Hepatocyte (in vitro differentiated cells): Measurements from ENCODE around the gene WDR54. TPM values are rescaled to one million over a fixed set of nuclear protein-coding genes. Genes with fewer than 3 reads are reported as not detected.

Source experiments
- DNase-seq: peaks from one replicate; pipeline ENCODE4 v3.0.0-alpha.2; 2016; ENCODE audit warnings: low spot score
- H2AFZ ChIP-seq: fragments of 200-600 bp; sonication (generic); 2 replicates; pipeline ENCODE4 v1.6.0; 2016; ENCODE audit warnings: antibody characterized with exemption, mild to moderate bottlenecking
- H3K27ac ChIP-seq: fragments of 200-600 bp; sonication (generic); 2 replicates; pipeline ENCODE4 v1.5.1; 2016; ENCODE audit warnings: mild to moderate bottlenecking
- H3K27me3 ChIP-seq: fragments of 200-600 bp; sonication (generic); 2 replicates; pipeline ENCODE4 v1.6.1; 2016
- H3K36me3 ChIP-seq: fragments of 200-600 bp; sonication (generic); replicated peaks from 2 replicates; pipeline ENCODE4 v1.5.1; 2016; ENCODE audit warnings: low read depth; ENCODE audit not compliant: insufficient read depth
- H3K4me1 ChIP-seq: fragments of 200-600 bp; sonication (generic); 2 replicates; pipeline ENCODE4 v1.5.1; 2016; ENCODE audit warnings: mild to moderate bottlenecking, moderate library complexity; ENCODE audit not compliant: insufficient read depth
- H3K4me2 ChIP-seq: fragments of 200-600 bp; sonication (generic); 2 replicates; pipeline ENCODE4 v1.6.0; 2016
- H3K4me3 ChIP-seq: fragments of 200-600 bp; sonication (generic); 2 replicates; pipeline ENCODE4 v1.5.1; 2016; ENCODE audit warnings: mild to moderate bottlenecking
- H3K79me2 ChIP-seq: fragments of 200-600 bp; sonication (generic); 2 replicates; pipeline ENCODE4 v1.6.0; 2017; ENCODE audit warnings: mild to moderate bottlenecking
- H3K9me2 ChIP-seq: fragments of 200-600 bp; sonication (generic); replicated peaks from 2 replicates; pipeline ENCODE4 v1.6.0; 2017; ENCODE audit warnings: mild to moderate bottlenecking; ENCODE audit not compliant: insufficient read depth
- H3K9me3 ChIP-seq: fragments of 200-600 bp; sonication (generic); 2 replicates; pipeline ENCODE4 v1.5.1; 2016; ENCODE audit warnings: low read depth, mild to moderate bottlenecking
- H4K20me1 ChIP-seq: fragments of 200-600 bp; sonication (generic); 2 replicates; pipeline ENCODE4 v1.6.0; 2016; ENCODE audit warnings: mild to moderate bottlenecking; ENCODE audit not compliant: insufficient read depth, poor library complexity, severe bottlenecking
- EZH2 ChIP-seq: fragments of 200-600 bp; sonication (generic); IDR thresholded peaks from 2 replicates; pipeline ENCODE4 v1.6.1; 2016; ENCODE audit warnings: antibody characterized with exemption, mild to moderate bottlenecking, borderline replicate concordance
- EZH2phosphoT487 ChIP-seq: fragments of 200-600 bp; sonication (generic); IDR thresholded peaks from one replicate; pipeline ENCODE4 v1.6.1; 2018; ENCODE audit warnings: antibody characterized with exemption, mild to moderate bottlenecking, low read depth, moderate library complexity; ENCODE audit not compliant: unreplicated experiment, severe bottlenecking
- WGBS: methylation state at CpG from one replicate; pipeline ENCODE4 v1.1.6; 2016; ENCODE audit warnings: low lambda C conversion rate; ENCODE audit errors: missing lambda C conversion rate; 5-methylcytosine and 5-hydroxymethylcytosine counted together
- polyA plus RNA-seq: library from polyadenylated mRNA; unstranded; fragments of >200 nt; fragmentation: Nextera tagmentation; extraction: Ambion mirVana; gene quantifications from 2 replicates; pipeline ENCODE4 v1.2.1, GENCODE V29; 2016
- total RNA-seq: library from RNA; depleted of rRNA; stranded (reverse); fragments of >200 nt; gene quantifications from 2 replicates; pipeline ENCODE4 v1.2.3, GENCODE V29; 2014
- TF ChIP-seq, protein P1 (sequence below): fragments of 200-600 bp; sonication (generic); IDR thresholded peaks from 2 replicates; pipeline ENCODE4 v1.5.1; 2016; ENCODE audit warnings: antibody characterized with exemption, mild to moderate bottlenecking; ENCODE audit not compliant: poor library complexity

The WDR54 gene
- total and polyA plus RNA-seq, 2 experiments from 2014 or later, result 6.2 to 22.6 TPM

DNA sequence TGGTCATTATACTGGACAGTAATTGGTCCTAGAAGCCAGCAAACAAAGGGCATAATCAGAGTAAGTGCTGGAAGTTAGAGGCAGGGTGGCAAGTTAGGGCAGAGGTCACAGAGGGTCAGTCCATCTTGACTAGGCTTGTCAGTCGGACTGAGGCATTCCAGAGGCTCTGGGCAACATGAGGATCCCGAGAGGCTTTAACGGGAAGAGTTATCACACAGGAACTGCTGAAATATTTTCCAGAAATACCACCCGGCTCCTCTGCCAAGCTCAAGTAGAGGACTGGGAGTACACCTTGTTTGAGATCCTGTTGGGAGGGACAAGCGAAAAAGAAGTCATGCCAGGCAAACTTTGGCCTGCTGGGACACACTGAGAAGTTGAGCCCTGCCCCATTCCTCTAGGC, 13.8 kb upstream of the WDR54 start:
- Histone ChIP-seq H3K79me2 (no peaks in the 10 kb centered on the region), H3K4me2 (no peak overlapping the region), H3K27me3 (no peaks in the 10 kb centered on the region), H3K27ac (no peak overlapping the region), H3K9me3 (no peaks in the 10 kb centered on the region), H2AFZ (no peak overlapping the region), H4K20me1 (no peaks in the 10 kb centered on the region), H3K4me3 (no peak overlapping the region), H3K36me3 (no peaks in the 10 kb centered on the region), H3K4me1 (no peaks in the 10 kb centered on the region), H3K9me2 (no peaks in the 10 kb centered on the region)
- 47% methylated on average over 5 of the region's 5 CpGs for WGBS
- TF ChIP-seq, protein P1, sequence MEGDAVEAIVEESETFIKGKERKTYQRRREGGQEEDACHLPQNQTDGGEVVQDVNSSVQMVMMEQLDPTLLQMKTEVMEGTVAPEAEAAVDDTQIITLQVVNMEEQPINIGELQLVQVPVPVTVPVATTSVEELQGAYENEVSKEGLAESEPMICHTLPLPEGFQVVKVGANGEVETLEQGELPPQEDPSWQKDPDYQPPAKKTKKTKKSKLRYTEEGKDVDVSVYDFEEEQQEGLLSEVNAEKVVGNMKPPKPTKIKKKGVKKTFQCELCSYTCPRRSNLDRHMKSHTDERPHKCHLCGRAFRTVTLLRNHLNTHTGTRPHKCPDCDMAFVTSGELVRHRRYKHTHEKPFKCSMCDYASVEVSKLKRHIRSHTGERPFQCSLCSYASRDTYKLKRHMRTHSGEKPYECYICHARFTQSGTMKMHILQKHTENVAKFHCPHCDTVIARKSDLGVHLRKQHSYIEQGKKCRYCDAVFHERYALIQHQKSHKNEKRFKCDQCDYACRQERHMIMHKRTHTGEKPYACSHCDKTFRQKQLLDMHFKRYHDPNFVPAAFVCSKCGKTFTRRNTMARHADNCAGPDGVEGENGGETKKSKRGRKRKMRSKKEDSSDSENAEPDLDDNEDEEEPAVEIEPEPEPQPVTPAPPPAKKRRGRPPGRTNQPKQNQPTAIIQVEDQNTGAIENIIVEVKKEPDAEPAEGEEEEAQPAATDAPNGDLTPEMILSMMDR, result no peak
- TF ChIP-seq EZH2, result no peak
- TF ChIP-seq EZH2phosphoT487, result no peak
- DNase-seq, result no peak

DNA sequence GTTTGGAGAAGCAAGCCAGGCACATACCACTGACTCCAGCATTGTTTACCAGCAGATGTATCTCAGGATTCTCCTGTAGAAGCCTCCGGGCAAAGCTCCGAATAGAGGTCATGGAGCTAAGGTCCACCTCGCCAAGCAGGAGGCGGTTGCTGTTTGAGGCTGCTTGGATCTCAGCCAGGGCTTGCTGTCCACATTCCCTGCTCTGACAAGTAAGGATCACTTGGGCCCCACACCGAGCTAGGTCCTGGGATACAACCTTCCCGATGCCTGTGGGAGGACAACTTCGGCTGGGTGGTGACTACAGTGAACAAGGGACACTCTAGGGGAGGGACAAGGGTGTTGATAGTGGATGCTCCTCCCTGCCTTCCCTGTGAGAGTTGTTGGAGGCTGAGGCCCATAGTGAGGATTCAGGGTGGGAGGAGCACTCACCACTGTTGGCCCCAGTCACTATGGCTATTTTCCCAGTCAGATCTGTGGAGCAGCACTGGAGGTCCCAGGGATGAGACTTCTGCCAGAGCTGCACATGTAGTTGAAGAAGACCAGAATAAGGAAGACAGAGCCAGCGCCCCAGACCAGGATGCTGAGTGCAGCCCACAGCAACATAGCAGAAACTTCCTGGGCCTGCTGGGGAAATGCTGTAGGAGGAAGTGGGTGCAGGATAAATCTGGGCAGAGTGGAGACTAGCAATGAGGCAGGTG, 8.4 kb upstream of the WDR54 start:
- Histone ChIP-seq H3K9me3 (no peaks in the 10 kb centered on the region), H3K79me2 (no peaks in the 10 kb centered on the region), H3K27me3 (no peaks in the 10 kb centered on the region), H2AFZ (no peak overlapping the region), H3K27ac (no peak overlapping the region), H3K4me2 (no peak overlapping the region), H3K4me3 (no peak overlapping the region), H3K36me3 (no peaks in the 10 kb centered on the region), H4K20me1 (no peaks in the 10 kb centered on the region), H3K4me1 (no peaks in the 10 kb centered on the region), H3K9me2 (no peaks in the 10 kb centered on the region)
- 53% methylated on average over 8 of the region's 8 CpGs for WGBS
- DNase-seq, result peak; percentile 53
- TF ChIP-seq EZH2phosphoT487 (no peak), EZH2 (no peak)
- TF ChIP-seq, protein P1, result no peak

DNA sequence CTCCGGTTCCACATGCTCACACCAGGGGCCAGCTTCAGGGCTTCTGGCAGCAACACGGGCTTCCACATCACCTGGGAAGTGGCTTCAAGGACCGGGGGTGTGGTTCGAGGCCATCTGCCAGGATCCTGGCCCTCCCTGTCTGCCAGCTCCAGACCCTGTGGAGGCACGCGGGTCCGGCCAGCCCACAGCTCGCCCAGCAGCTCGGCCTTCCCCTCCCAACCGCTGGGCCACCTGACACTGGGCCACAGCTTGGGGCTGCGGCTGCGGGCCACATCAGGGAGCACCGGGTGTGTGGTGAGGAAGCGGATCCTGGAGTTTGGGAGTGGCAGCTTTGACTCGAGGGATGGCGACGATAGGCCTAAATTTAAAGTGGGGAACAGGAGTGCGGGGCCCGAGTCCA, 7.1 kb upstream of the WDR54 start:
- no peak overlapping the region for H3K4me3 ChIP-seq
- no peak overlapping the region for H3K4me2 ChIP-seq
- no peak overlapping the region for H3K27ac ChIP-seq
- H3K9me3 ChIP-seq, result no peaks in the 10 kb centered on the region
- H3K36me3 ChIP-seq, result no peaks in the 10 kb centered on the region
- H3K27me3 ChIP-seq, result no peaks in the 10 kb centered on the region
- no peaks in the 10 kb centered on the region for H4K20me1 ChIP-seq
- H3K9me2 ChIP-seq, result no peaks in the 10 kb centered on the region
- no peak for DNase-seq
- TF ChIP-seq EZH2phosphoT487, result no peak
- no peak for TF ChIP-seq EZH2
- H2AFZ ChIP-seq, result no peak overlapping the region
- 97% methylated on average over 19 of the region's 19 CpGs for WGBS
- no peaks in the 10 kb centered on the region for H3K79me2 ChIP-seq
- no peaks in the 10 kb centered on the region for H3K4me1 ChIP-seq

DNA sequence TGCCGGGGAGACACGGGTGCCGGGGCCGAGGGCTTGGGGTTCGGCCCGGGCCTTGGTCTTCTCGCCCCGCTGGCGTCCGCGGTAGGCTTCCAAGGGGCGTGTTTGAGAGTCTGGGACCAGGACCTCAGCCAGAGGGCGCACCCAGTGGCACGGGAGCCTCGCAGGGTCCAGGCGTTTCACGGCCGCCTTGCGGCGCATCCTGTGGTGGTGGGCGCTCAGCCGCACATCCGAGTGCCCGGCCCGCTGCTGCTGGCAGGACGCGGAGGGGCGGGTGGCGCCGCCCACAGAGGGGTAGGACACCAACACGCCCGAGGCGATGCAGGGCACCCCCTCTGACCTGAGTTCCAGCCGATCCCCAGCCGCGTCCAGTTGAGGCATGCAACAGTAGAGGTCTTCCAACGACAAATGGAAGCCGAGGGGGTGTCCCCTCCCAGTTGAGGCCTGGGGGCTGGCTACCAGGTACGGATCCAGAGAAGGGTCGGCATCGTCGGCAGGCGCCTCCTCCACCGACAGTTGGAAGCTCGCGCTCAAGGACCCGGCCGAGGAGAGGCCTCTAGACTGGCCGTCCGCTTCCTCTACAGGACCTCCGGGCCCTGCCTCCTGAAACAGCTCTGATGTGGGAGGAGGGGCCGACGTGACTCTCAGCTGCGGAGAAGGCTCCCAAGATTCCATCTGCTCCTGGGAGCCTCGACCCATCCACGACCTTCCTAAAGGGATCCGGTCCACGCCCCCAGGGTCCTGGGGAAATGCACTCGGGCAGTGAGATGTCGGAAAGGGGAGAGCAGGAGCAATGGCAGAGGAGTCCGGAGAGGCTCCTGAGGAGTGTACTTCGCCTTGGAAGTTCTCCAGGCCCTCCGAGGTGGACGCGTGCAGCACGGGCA, 6.4 kb upstream of the WDR54 start:
- H3K4me3 ChIP-seq, result no peak overlapping the region
- no peak overlapping the region for H2AFZ ChIP-seq
- DNase-seq, result no peak
- no peaks in the 10 kb centered on the region for H3K79me2 ChIP-seq
- no peaks in the 10 kb centered on the region for H3K4me1 ChIP-seq
- no peaks in the 10 kb centered on the region for H3K9me2 ChIP-seq
- H3K27ac ChIP-seq, result no peak overlapping the region
- H3K27me3 ChIP-seq, result no peaks in the 10 kb centered on the region
- H3K4me2 ChIP-seq, result no peak overlapping the region
- WGBS, result 95% methylated on average over 62 of the region's 66 CpGs
- no peaks in the 10 kb centered on the region for H3K9me3 ChIP-seq
- TF ChIP-seq, protein P1, result no peak
- TF ChIP-seq EZH2phosphoT487, result no peak
- TF ChIP-seq EZH2, result no peak
- no peaks in the 10 kb centered on the region for H3K36me3 ChIP-seq
- no peaks in the 10 kb centered on the region for H4K20me1 ChIP-seq
